Colonic mucosa (tissue), 4 donors: ENCODE data around the gene HS3ST3A1. TPM values are rescaled to one million over a fixed set of nuclear protein-coding genes. Genes with fewer than 3 reads are reported as not detected.

Experiments
- DNase-seq: peaks from one replicate; pipeline ENCODE4 v3.0.0-alpha.2; 2020
- H3K27ac ChIP-seq: fragments of 200-600 bp; one replicate; pipeline ENCODE4 v1.8.0; 2021
- H3K27me3 ChIP-seq: fragments of 200-600 bp; one replicate; pipeline ENCODE4 v1.8.0; 2021
- H3K36me3 ChIP-seq: fragments of 200-600 bp; one replicate; pipeline ENCODE4 v1.8.0; 2021
- H3K4me1 ChIP-seq: fragments of 200-600 bp; one replicate; pipeline ENCODE4 v1.8.0; 2021; ENCODE audit warnings: mild to moderate bottlenecking
- H3K4me3 ChIP-seq: fragments of 200-600 bp; one replicate; pipeline ENCODE4 v1.8.0; 2021
- H3K9ac ChIP-seq, 2 donors: one replicate each; pipeline ENCODE4 v1.7.0; 2013; ENCODE audit warnings: control low read depth in 2 of 2, low read depth in 2 of 2, low read length in 2 of 2
- H3K9me3 ChIP-seq: fragments of 200-600 bp; one replicate; pipeline ENCODE4 v1.8.0; 2021
- intact Hi-C: fragments of 100-400 bp; cut with DNase I; formaldehyde crosslinking; loops from one replicate; pipeline ENCODE4 v1.14.1; 2022
- total RNA-seq, 2 donors: library from RNA; stranded (reverse); fragmentation: NEBNext Ultra II Directional in 1 of 2; extraction: Animal tissue kit (Norgen Biotek cat#: 25700) in 1 of 2; gene quantifications; one replicate each; pipeline ENCODE4 v1.2.1, GENCODE V29; 2021
- TF ChIP-seq, protein P1 (sequence below): fragments of 200-600 bp; IDR thresholded peaks from one replicate; pipeline ENCODE4 v1.8.0; 2022; ENCODE audit warnings: antibody characterized with exemption, mild to moderate bottlenecking
- donor health status: healthy.
- donor health status: DM: no; HTN: no; CAD: no.
- donor health status: DM: no; HTN: no; CAD: no.

The HS3ST3A1 gene
- total RNA-seq, 2 donors from 2014 or later: 0.48 to 0.91 TPM

DNA sequence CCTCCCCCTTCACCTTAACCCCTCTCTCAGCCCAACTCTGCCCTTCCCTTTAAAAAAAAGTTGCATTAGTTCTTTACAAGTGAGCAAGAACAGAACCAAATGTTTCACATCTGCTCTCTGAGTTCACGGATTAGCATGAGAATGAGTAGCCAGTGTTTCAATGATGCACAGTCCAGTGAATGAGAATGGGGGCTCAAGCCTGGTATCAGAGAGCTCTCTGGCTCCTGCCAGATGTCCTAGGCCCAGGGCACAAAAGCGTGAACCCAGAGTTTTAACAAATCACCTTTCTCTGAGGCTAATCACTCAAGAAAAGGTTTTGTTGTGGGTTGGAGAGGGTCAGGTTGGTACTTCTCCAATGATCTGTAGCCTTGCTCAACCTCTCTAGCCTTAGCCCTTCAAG, 41.5 kb upstream of the HS3ST3A1 start:
- no peaks in the 10 kb centered on the region for H3K9me3 ChIP-seq
- no peak overlapping the region for H3K27ac ChIP-seq
- no peaks in the 10 kb centered on the region for H3K36me3 ChIP-seq
- no peak overlapping the region for H3K4me3 ChIP-seq
- H3K9ac ChIP-seq: no peak overlapping the region
- H3K27me3 ChIP-seq: no peaks in the 10 kb centered on the region
- DNase-seq: no peak
- no peaks in the 10 kb centered on the region for H3K4me1 ChIP-seq
- TF ChIP-seq, protein P1, sequence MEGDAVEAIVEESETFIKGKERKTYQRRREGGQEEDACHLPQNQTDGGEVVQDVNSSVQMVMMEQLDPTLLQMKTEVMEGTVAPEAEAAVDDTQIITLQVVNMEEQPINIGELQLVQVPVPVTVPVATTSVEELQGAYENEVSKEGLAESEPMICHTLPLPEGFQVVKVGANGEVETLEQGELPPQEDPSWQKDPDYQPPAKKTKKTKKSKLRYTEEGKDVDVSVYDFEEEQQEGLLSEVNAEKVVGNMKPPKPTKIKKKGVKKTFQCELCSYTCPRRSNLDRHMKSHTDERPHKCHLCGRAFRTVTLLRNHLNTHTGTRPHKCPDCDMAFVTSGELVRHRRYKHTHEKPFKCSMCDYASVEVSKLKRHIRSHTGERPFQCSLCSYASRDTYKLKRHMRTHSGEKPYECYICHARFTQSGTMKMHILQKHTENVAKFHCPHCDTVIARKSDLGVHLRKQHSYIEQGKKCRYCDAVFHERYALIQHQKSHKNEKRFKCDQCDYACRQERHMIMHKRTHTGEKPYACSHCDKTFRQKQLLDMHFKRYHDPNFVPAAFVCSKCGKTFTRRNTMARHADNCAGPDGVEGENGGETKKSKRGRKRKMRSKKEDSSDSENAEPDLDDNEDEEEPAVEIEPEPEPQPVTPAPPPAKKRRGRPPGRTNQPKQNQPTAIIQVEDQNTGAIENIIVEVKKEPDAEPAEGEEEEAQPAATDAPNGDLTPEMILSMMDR: no peak
- intact Hi-C loops: no loop called here

DNA sequence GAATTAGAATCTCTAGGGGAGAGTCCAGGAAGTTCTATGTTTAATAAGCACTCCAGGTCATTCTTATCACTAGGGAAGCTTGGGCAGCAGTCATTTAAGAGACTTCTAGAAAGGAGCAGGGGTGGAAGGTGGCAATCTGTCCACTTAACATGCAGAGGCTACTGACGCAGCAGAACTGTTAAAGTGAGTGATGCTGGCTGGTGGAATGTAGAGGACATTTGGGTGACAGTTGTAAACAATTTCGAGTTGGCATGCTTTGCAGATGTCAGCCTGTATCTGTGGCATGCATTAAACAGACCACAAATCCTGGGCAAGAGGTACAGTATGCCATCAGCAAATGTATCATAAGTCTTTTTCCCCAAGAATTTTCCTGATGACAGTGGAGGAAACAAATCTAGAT, 40.5 kb upstream of the HS3ST3A1 start:
- TF ChIP-seq, protein P1: no peak
- intact Hi-C loops: no loop called here
- Histone ChIP-seq H3K4me3 (no peak overlapping the region), H3K27ac (no peak overlapping the region), H3K9ac (no peak overlapping the region), H3K36me3 (no peaks in the 10 kb centered on the region), H3K4me1 (no peaks in the 10 kb centered on the region), H3K27me3 (no peaks in the 10 kb centered on the region), H3K9me3 (no peaks in the 10 kb centered on the region)
- no peak for DNase-seq

DNA sequence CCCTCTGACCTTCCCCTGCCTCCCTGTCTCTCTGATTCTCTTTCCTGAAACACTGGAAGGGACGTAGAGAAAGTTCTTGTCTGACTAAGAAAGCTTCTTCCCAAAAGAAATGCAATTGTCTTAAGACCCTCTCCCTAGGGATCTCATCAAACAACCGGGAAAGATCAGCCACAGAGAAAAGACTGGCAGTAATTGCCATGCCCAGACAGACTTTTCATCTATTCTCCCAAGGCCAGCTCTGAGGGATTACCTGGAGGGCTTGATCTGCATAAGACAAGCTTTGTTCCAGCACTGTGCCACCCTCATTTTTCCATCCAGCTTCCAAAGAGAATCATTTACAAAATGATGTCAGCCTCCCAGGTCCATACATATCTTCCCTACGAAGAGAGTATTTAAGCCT, 38.8 kb upstream of the HS3ST3A1 start:
- TF ChIP-seq, protein P1: no peak
- no peak for DNase-seq
- intact Hi-C loops: no loop called here
- Histone ChIP-seq H3K9me3 (no peaks in the 10 kb centered on the region), H3K27me3 (no peaks in the 10 kb centered on the region), H3K27ac (no peak overlapping the region), H3K4me3 (no peak overlapping the region), H3K36me3 (no peaks in the 10 kb centered on the region), H3K9ac (no peak overlapping the region), H3K4me1 (no peaks in the 10 kb centered on the region)

DNA sequence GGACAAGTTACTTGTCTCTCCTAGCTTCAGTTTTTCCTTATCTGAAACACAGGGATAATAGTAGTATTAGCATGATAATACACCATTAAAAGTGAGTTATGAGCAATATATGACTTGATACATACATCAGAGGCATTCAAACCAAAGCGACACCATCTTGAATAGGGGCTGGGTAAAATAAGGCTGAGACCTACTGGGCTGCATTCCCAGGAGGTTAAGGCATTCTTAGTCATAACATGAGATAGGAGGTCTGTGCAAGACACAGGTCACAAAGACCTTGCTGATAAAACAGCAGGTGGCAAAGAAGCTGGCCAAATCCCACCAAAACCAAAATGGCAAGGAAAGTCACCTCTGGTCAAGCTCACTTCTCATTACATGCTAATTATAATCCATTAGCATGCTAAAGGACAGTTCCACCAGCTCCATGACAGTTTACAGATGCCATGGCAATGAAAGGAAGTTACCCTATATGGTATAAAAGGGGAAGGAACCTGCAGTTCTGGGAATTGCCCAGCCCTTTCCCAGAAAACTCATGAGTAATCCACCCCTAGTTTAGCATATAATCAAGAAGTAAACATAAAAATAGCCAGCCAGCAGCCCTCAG, 37.2 kb upstream of the HS3ST3A1 start:
- no peaks in the 10 kb centered on the region for H3K9me3 ChIP-seq
- TF ChIP-seq, protein P1: no peak
- H3K4me1 ChIP-seq: no peaks in the 10 kb centered on the region
- intact Hi-C loops: no loop called here
- no peaks in the 10 kb centered on the region for H3K27me3 ChIP-seq
- DNase-seq: no peak
- H3K9ac ChIP-seq: no peak overlapping the region
- no peak overlapping the region for H3K27ac ChIP-seq
- no peak overlapping the region for H3K4me3 ChIP-seq
- H3K36me3 ChIP-seq: no peaks in the 10 kb centered on the region

DNA sequence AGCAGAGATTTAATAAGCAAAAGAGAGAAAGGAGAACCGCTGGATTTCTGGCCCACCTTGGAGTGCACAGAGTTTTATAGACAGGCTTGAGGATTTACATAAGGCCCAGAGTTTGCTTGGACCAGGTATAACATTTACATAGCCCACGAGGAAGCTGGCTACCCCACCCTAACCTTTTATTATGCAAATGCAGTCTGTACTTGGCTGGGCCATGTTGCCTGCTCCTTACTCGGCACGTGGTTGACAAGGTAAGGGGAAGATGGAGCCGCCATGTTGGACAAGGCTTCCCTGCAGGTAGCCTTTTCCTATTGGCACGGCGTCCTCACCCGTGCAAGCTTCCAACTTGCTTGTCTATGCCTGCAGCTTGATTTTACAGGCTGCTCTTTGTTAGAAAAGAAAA, 35.2 kb upstream of the HS3ST3A1 start:
- Histone ChIP-seq H3K9me3 (no peaks in the 10 kb centered on the region), H3K27ac (no peak overlapping the region), H3K27me3 (no peaks in the 10 kb centered on the region), H3K4me3 (no peak overlapping the region), H3K36me3 (no peaks in the 10 kb centered on the region), H3K4me1 (no peaks in the 10 kb centered on the region), H3K9ac (no peak overlapping the region)
- intact Hi-C loops: no loop called here
- no peak for DNase-seq
- TF ChIP-seq, protein P1: no peak
